HG02870 (cell line): ENCODE measurements around the gene ACP1.
"Not testable (repeated sequence)": the region's sequence is repeated elsewhere in the genome, so short reads cannot be mapped to it uniquely, and the experiment has no call there.

Experiments
- ATAC-seq: cut with Tn5 transposase; IDR thresholded peaks from one replicate; pipeline ENCODE4 v1.9.1; 2021; ENCODE audit warnings: mild to moderate bottlenecking, moderate library complexity; ENCODE audit not compliant: unreplicated experiment

ACP1 gene

DNA sequence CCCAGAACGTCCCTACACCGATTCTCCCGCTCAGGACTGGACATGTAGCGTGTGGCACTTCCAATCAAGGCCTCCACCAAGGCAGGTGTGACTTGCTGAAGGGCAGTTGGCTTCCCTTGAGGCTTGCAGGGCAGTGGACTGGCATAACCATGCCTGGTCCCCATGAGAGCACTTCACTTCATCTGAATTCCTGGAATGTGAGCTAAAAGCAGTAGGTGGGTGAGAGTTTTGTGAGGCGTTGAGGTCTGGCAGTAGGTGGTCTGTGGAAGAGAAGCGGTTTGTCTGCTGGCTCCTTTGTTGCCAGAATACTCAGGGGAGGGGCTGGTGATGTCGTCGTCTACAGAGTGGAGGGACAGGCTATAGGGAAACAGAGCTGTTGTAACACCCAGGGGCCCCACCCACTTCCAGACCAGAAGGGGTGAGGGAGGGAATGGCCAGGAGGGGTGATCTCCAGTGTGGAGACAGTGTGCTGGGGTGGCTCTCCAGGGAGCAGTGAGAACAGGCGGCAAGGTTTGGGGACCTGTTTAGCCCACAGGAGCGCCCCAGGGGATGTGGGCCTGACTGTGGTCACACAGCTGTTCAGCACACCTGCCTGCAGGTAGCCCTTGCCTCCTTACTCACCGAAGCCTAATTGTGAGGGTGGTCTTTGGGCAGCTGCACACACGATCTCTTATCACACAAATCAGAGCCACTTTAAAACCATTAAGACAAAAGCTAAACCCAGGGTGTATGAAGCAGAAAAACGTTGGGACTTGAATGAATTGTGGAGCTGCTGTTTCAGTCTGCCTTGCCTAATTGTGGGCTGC lies 44.6 kb downstream of the ACP1 start:
- ATAC-seq: no peak

- no peak for ATAC-seq
Observed at GRCh38 chr2:309954-310510, 45.3 kb downstream of the ACP1 start.

DNA sequence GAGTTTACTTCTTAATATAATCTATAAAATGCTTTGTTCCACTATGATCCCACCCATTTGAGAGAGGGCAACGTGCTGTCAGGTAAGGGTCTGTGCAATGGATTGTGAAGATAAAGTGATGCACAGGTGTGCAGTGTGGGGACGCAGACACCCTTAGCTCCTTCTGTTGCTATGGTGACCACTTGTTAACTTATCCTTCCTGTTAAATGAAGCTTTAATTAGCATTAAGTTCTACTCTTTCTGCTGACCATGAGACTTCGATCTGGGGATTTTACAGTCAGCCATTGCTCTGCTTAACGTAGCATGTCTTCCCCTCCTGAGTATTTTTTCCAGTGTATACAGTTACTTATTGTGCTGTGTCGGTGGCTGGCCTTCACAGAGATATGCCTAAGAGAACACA lies 46.2 kb downstream of the ACP1 start:
- ATAC-seq: no peak

DNA sequence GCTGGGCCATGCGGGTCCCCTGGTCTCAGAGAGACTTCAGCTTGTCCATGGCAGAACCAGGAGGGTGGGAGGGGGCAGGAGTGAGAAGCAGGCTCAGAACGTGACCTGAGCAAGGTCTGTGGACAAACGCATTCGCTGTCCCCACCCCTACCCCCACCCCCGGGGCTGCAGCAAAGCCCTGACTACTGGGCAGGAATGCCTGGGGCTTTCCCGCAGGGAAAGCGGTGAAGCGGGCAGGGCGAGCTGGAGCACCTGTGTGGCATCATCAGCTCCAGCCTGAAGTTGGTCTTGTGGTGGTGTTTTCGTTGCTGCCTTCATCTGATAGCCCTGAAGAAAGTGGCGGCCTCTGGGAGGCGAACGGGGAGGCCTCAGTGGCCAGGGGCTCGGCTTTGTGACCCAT lies 49.2 kb downstream of the ACP1 start:
- no peak for ATAC-seq

- no peak for ATAC-seq
Observed at GRCh38 chr2:314561-315336, 50.0 kb downstream of the ACP1 start.

DNA sequence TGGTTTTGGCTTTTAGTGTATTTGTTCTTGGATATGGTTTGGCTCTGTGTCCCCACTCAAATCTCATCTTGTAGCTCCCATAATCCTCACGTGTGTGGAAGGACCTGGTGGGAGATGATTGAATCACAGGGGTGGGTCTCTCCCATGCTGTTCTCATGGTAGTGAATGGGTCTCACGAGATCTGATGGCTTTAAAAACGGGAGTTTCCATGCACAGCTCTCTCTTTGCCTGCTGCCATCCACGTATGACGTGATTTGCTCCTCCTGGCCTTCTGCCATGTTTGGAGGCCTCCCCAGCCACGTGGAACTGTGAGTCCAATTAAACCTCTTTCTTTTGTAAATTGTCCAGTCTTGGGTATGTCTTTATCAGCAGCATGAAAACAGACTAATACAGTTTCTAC lies 51.2 kb downstream of the ACP1 start:
- not testable (repeated sequence) for ATAC-seq

- no peak for ATAC-seq
Observed at GRCh38 chr2:316381-316780, 51.6 kb downstream of the ACP1 start.

DNA sequence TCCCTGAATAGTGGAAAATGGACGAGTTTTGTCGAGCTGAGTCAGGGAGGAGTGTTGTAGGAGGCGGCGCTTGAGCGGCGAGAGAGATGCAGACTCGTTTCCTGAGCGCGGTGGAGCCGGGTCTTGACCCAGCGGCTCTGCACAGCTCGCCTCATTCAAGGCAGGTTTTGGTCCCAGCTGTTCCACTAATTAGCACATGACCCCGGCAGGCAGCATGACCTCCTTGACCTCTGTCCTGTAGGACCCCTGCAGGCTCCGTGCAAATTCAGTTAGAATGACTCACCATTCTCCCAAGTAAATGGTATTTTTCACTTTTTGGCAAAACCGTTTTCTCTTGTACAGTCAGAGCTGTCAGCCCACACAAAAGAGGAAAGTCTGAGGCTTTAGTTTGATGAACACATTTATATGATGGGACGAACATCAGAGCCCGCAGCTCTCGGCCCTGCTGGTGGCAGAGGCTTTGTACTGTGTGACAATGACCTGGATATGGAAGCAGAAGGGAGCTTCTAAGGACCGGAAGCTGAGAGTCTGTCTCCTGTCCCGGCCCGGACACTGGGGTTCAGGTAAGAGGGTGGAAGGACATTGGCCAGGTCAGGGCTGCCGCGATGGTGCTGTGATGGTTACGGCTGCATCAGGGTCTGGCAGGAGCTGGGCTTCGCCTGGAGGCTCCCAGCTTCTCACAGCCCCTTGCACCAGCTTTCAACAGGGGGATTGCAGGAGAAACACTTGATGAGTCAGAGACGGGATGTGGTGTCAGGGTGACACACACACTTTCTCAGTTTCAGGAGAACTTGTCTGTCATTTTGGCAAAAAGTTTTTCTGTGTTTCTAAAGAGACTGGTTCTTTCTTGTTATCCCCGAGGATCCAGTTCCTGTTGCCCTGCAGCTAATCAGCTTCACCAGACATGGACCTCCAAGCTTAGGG lies 53.0 kb downstream of the ACP1 start:
- ATAC-seq: no peak

DNA sequence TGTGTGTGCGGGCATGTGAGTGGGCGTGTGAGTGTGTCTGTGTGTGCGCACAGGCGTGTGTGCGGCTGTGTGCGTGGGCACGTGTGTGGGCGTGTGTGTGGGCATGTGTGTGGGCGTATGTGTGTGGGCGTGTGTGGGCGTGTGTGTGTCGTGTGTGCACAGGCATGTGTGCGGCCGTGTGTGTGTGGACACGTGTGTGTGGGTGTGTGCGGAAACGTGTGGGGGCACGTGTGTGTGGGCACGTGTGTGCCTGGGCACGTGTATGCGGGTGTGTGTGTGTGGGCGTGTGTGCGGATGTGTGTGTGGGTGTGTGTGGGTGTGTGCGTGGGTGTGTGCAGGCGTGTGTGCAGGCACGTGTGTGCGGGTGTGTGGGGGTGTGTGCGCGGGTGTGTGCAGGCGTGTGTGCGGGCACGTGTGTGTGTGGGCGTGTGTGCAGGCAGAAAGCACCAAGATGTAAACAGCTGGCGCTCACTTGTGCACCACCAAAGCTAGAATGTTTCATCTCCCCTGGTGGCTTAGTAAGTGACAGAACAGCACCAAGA lies 54.4 kb downstream of the ACP1 start:
- ATAC-seq: no peak

DNA sequence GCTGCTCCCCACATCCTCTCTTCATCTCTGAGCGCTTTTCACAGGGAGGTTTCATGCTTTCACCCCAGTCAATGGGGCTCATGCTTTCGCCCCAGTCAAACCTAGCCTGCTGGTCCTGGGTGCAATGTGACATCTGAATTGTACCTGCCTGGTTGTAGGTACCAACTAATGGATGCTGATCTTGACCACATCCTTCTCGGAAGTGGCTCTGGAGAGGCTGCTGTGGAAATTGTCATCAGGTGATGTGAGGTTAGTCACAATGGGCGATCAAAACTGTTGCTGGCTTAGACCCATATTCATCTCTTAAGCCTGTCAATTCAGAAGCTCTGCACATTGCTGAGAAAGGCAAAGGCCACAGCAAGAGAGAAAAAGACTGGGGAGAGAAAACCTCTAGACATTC lies 55.8 kb downstream of the ACP1 start:
- no peak for ATAC-seq

DNA sequence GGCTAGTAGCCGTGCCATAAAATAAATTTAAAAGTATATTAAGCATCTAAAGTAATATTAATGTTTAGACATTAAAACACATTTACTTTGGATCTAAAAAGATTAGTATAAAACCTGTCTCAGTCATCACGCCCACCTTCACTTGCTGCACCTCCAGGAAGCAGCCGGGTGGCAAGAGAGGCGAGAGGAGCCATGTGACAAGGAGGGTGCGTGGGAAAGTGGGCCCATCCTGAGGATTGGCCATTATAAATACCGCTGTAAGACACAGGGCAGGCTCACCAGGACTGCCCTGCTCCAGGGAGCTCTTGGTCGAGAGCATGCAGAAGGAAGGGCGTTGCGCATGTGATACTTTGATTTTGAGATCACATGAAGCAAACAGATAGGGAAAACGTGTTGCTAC lies 57.6 kb downstream of the ACP1 start:
- ATAC-seq: no peak

- no peak for ATAC-seq
Observed at GRCh38 chr2:323035-323434, 58.3 kb downstream of the ACP1 start.
